Esophagus squamous epithelium (tissue), 4 donors: Measurements from ENCODE around the gene EPM2AIP1.

ENCODE experiments used
- CTCF ChIP-seq, 6 experiments: fragments of 450-650 bp in 4 of 6; fragments of 200-600 bp in 2 of 6; sonication (generic) in 2 of 6; IDR thresholded peaks; one replicate each; pipeline ENCODE4 v1.5.1; 2016 to 2019; ENCODE audit warnings: antibody characterized with exemption in 6 of 6, mild to moderate bottlenecking in 4 of 6, moderate library complexity in 4 of 6
- POLR2A ChIP-seq, 4 donors: fragments of 450-650 bp; IDR thresholded peaks; one replicate each; pipeline ENCODE4 v1.6.1; 2017; ENCODE audit warnings: antibody characterized with exemption in 4 of 4, mild to moderate bottlenecking in 4 of 4, moderate library complexity in 3 of 4

- no peak for TF ChIP-seq POLR2A (IDR thresholded peaks at IDR 0.05)
- no peak for TF ChIP-seq CTCF (IDR thresholded peaks at IDR 0.05)
Measured at GRCh38 chr3:37017683-37018082, 24.8 kb upstream of the EPM2AIP1 start.
